RWPE1 (cell line): Measurements from ENCODE around the gene TCEAL6.
"Not testable (repeated sequence)": the region's sequence is repeated elsewhere in the genome, so short reads cannot be mapped to it uniquely, and the experiment has no call there.

ENCODE experiments used
- CTCF ChIA-PET: fragments of 350-600 bp; sonication (Branson Sonifier 250); formaldehyde crosslinking; extraction: SDS; loops from one replicate; lab custom pipeline; 2021; lab: Yijun Ruan, JAX
- POLR2A ChIA-PET: fragments of 400-600 bp; formaldehyde crosslinking; extraction: SDS; loops from one replicate; lab custom pipeline; 2020; ENCODE audit warnings: antibody characterized with exemption; ENCODE audit not compliant: low non-redundant PET; lab: Yijun Ruan, JAX
- DNase-seq: peaks from one replicate; pipeline ENCODE4 v3.0.0; 2012; ENCODE audit warnings: low spot score
- H3K27ac ChIP-seq: fragments of 450-650 bp; 2 replicates; pipeline ENCODE4 v1.5.1; 2017
- TF ChIP-seq, protein P1 (sequence below): fragments of 450-650 bp; conservative IDR thresholded peaks from 2 replicates; pipeline ENCODE4 v1.5.1; 2017; ENCODE audit warnings: low read depth, mild to moderate bottlenecking

TCEAL6 gene

DNA sequence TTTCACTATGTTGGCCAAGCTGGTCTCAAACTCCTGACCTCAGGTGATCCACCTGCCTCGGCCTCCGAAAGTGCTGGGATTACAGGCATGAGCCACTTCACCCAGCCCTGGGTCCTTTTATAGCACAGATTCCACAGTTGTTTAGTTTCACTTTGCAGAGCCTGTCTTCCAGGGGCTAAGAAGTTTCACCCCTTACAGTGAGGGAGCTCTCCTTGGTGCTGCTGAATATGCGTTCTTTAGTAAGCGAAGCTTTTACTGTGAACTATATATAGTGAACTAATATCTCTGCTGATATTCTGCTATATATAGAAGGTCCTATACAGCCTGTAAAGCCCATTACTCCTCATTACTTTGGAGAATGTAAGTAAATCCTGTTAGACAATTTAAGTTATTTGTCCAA is 4.2 kb downstream of the TCEAL6 start:
- ChIA-PET CTCF (no interaction called here), POLR2A (no interaction called here)
- H3K27ac ChIP-seq = no peak overlapping the region
- TF ChIP-seq, protein P1, sequence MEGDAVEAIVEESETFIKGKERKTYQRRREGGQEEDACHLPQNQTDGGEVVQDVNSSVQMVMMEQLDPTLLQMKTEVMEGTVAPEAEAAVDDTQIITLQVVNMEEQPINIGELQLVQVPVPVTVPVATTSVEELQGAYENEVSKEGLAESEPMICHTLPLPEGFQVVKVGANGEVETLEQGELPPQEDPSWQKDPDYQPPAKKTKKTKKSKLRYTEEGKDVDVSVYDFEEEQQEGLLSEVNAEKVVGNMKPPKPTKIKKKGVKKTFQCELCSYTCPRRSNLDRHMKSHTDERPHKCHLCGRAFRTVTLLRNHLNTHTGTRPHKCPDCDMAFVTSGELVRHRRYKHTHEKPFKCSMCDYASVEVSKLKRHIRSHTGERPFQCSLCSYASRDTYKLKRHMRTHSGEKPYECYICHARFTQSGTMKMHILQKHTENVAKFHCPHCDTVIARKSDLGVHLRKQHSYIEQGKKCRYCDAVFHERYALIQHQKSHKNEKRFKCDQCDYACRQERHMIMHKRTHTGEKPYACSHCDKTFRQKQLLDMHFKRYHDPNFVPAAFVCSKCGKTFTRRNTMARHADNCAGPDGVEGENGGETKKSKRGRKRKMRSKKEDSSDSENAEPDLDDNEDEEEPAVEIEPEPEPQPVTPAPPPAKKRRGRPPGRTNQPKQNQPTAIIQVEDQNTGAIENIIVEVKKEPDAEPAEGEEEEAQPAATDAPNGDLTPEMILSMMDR = no peak
- no peak for DNase-seq

DNA sequence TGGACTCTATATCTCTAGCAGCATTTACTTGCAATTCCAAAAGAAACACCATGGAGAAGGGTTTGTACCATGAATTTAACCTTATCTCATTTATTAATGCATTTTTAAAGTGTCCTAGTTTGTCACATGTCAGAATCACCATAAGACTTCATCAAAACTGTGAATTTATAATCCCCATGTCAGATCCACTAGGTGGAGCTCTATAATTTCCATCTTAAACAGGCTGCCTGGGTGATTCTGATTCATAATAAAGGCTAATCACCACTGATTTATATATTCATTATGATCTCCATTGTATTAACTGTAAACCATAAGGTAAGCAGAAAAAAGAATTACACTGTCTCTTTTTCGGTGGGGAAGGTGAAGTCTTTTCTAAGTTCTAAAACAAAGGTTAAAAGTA is 12.8 kb downstream of the TCEAL6 start:
- POLR2A ChIA-PET = no interaction called here
- no peak overlapping the region for H3K27ac ChIP-seq
- CTCF ChIA-PET = no interaction called here
- peak; percentile 2 for DNase-seq
- TF ChIP-seq, protein P1 = 0 out of 2 replicates have a peak, but pooled peaks have one; percentile 16

DNA sequence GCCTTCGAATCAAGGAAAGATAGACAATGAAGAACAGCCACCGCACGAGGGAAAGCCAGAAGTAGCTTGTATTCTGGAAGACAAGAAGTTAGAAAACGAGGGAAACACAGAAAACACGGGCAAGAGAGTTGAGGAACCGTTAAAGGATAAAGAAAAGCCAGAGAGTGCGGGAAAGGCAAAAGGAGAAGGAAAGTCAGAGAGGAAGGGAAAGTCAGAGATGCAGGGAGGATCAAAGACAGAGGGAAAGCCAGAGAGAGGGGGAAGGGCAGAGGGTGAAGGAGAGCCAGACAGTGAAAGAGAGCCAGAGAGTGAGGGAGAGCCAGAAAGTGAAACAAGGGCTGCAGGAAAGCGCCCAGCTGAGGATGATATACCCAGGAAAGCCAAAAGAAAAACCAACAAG is 15.4 kb downstream of the TCEAL6 start:
- CTCF ChIA-PET = no interaction called here
- TF ChIP-seq, protein P1 = no peak
- no peak overlapping the region for H3K27ac ChIP-seq
- no peak for DNase-seq
- POLR2A ChIA-PET = no interaction called here

DNA sequence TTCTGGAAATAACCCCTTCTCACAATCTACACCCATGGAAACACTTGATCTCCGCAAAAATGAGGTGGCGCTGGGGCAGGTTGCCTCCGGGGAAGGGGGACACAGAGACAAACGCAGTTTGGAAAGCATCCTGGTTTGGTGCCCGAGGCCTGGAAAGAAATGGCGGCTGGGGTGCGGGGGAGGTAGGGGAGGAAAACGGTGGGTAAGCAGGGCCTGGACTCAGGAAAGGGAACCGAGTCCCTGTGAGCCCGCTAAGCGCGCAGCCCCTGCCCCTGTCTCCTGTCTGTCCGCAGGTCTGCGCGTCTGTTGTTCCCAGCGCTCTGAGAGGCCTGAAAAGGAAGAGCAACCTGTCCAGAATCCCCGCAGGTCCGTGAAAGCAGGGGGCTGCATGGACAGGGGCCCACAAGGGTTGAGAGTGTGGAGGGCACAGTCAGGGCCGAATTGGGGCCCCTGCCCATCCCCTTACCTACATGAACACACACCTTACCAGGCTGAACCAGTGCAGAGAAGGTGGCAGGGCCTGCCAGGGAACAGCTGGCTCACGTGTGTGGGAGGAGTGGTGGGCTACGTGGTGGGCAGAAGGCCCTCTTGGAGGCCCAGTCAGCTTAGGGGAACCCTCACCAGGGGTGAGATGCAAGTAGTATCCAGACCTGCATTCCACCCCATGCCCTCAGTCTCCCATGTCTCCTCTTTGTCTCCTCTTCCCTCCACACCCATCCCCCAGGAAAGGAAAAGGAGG is 16.0 kb downstream of the TCEAL6 start:
- POLR2A ChIA-PET, DNase-seq, CTCF ChIA-PET, H3K27ac ChIP-seq: not testable (repeated sequence)

DNA sequence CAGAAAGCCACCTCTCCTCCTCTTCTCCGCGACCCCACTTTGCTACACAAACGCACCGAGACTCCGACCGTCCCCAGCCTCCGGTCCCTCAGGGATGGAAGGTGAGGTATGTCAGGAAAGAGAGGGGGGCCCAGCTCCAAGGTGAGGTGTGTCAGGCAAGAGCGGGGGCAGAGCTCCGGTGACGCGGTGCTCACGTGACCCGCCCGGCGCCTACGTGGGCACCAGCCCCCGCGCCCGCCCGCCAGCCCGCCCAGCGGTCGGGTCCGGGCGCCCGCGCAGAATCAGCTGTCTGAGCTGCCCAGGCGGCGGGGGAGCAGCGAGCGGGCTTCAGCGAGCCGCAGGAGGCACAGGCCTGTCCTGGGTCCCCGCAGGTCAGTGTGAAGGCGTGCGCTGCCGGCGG is 16.8 kb downstream of the TCEAL6 start, which contains the start of gene TCEAL2:
TCEAL2 (plus strand) TSS at position 244 of the 400 bp plus-strand sequence. CDS start 1,152 bp downstream, outside the sequence.
- POLR2A ChIA-PET, H3K27ac ChIP-seq, CTCF ChIA-PET: not testable (repeated sequence)
- DNase-seq = peak; percentile 0

DNA sequence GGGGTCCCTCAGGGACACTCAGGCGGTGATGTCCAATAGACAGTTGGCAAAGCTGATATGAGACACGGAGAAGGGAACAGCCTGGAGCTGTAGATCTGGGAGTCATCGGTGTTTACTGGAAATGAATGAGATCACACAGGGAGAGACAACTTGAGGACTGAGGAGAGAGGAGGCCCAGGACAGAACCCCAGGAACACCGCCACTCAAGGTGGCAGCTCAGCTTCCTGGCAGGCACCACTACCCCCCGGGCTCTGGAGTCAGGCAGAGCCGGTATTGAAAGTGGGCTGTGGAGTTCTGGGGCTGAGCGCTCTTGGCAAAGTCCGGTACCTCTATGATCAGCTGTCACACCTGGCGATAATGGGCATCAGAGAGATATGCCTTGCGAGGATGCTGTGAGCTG is 17.3 kb downstream of the TCEAL6 start:
- CTCF ChIA-PET, DNase-seq, POLR2A ChIA-PET, H3K27ac ChIP-seq: not testable (repeated sequence)

DNA sequence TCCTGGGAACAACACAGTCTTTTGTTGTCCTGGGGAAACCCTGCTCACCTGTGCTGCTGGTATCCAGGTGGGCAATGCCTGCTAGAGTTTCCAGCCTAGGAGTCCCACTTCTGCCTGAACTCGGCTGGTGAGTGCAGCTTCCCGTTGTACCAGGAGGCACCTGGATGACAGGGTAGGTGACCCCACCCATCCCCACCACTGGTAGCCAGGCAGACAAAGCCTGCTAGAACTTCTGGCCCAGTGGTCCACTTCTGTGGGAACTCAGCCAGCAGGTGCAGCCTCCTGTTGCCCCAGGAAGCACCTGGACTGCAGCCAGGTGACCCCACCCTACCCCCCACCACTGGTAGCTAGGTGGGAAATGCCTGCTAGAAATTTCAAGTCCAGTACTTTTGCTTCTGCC is 26.5 kb downstream of the TCEAL6 start:
- ChIA-PET CTCF (no interaction called here), POLR2A (no interaction called here)
- DNase-seq = no peak
- TF ChIP-seq, protein P1 = no peak
- H3K27ac ChIP-seq = no peak overlapping the region

DNA sequence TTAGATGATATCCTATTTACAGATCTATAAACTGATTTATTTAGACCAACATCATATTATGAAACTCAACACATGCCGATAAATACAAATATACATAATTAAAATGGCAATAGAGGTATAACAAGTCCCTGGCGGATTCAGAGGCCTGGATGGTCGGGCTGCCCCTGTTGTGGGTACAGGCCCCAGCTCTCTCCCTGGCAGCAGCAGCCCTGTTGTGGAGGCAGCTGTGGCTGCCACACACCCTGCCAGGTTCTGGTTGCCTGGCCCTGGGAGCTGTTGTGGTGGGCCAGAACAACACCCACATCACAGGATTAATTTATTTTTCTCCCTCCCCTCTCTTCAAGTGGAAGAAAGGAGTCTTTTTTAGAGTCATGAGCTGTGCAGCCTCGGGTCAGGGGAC is 28.9 kb downstream of the TCEAL6 start:
- TF ChIP-seq, protein P1 = no peak
- no peak overlapping the region for H3K27ac ChIP-seq
- ChIA-PET POLR2A (no interaction called here), CTCF (no interaction called here)
- no peak for DNase-seq
